B cell (primary cell): ENCODE measurements around the gene OR2M2. TPM values are rescaled to one million over a fixed set of nuclear protein-coding genes. Genes with fewer than 3 reads are reported as not detected.

Experiments used
- ATAC-seq: fragments of 200-7000 bp; cut with Tn5 transposase; one replicate; pipeline ENCODE4 v1.10.0; 2021; ENCODE audit warnings: low read depth, mild to moderate bottlenecking, moderate number of reproducible peaks, moderate library complexity
- CTCF ChIA-PET: fragments of 350-600 bp; sonication (Branson Sonifier 250); formaldehyde crosslinking; loops from one replicate; lab custom pipeline; 2021; ENCODE audit warnings: antibody characterized with exemption, inconsistent platforms; lab: Charles Lee
- POLR2A ChIA-PET: fragments of 350-600 bp; sonication (Branson Sonifier 250); formaldehyde crosslinking; loops from one replicate; lab custom pipeline; 2021; ENCODE audit warnings: antibody characterized with exemption; lab: Charles Lee
- DNase-seq: peaks from one replicate; pipeline ENCODE4 v3.0.0; 2013
- H2AFZ ChIP-seq: 2 replicates; pipeline ENCODE4 v1.6.1; 2012; ENCODE audit warnings: mild to moderate bottlenecking, low read depth, low read length; ENCODE audit not compliant: insufficient read depth, poor library complexity, severe bottlenecking
- H3K27ac ChIP-seq, 2 donors: 1 replicate in 1 of 2; 2 replicates in 1 of 2; pipeline ENCODE4 v1.5.1; 2012 to 2013; ENCODE audit warnings: low read length in 2 of 2, mild to moderate bottlenecking in 2 of 2, moderate library complexity in 1 of 2
- H3K27me3 ChIP-seq, 4 experiments: fragments of 200-600 bp in 1 of 4; sonication (generic) in 1 of 4; replicated peaks in 1 of 4; 1 replicate in 2 of 4; 2 replicates in 2 of 4; pipeline versions ENCODE4 v1.6.1 to v1.7.0; 2013 to 2016; ENCODE audit warnings: low read length in 3 of 4, mild to moderate bottlenecking in 2 of 4, mixed read lengths in 1 of 4, moderate library complexity in 1 of 4; ENCODE audit not compliant: insufficient read depth in 4 of 4, control insufficient read depth in 3 of 4; ENCODE audit errors: control extremely low read depth in 1 of 4
- H3K36me3 ChIP-seq, 2 experiments: replicated peaks in 1 of 2; 1 replicate in 1 of 2; 2 replicates in 1 of 2; pipeline versions ENCODE4 v1.6.1 to v1.7.1; 2013; ENCODE audit warnings: low read length in 1 of 2; ENCODE audit not compliant: insufficient read depth in 2 of 2, control insufficient read depth in 1 of 2; ENCODE audit errors: control extremely low read depth in 1 of 2, extremely low read depth in 1 of 2
- H3K4me1 ChIP-seq, 2 donors: fragments of 200-600 bp in 1 of 2; sonication (generic) in 1 of 2; 1 replicate in 1 of 2; 2 replicates in 1 of 2; pipeline versions ENCODE4 v1.5.1 to v1.6.1; 2013 to 2017; ENCODE audit warnings: low read length in 2 of 2; ENCODE audit not compliant: control insufficient read depth in 2 of 2, insufficient read depth in 2 of 2
- H3K4me2 ChIP-seq: replicated peaks from 2 replicates; pipeline ENCODE3; 2012; ENCODE audit warnings: mild to moderate bottlenecking, low read depth, low read length; ENCODE audit not compliant: poor library complexity, severe bottlenecking
- H3K4me3 ChIP-seq, 5 experiments: fragments of 200-600 bp in 1 of 5; sonication (generic) in 1 of 5; 1 replicate in 3 of 5; 2 replicates in 2 of 5; pipeline versions ENCODE4 v1.5.1 to v1.7.0; 2011 to 2016; ENCODE audit warnings: low read length in 4 of 5, mild to moderate bottlenecking in 4 of 5, low read depth in 2 of 5, control low read depth in 1 of 5, moderate library complexity in 1 of 5; ENCODE audit not compliant: insufficient read depth in 1 of 5; ENCODE audit errors: control extremely low read depth in 1 of 5, extremely low read depth in 1 of 5
- H3K79me2 ChIP-seq: fragments of 200-600 bp; sonication (generic); one replicate; pipeline ENCODE4 v1.6.0; 2016; ENCODE audit warnings: low read length; ENCODE audit not compliant: control insufficient read depth, insufficient read depth
- H3K9ac ChIP-seq: fragments of 200-600 bp; sonication (generic); 2 replicates; pipeline ENCODE4 v1.6.1; 2017; ENCODE audit warnings: mild to moderate bottlenecking, low read length, moderate library complexity
- H3K9me3 ChIP-seq, 3 donors: one replicate each; pipeline versions ENCODE4 v1.6.1 to v1.7.1; 2013; ENCODE audit warnings: low read length in 2 of 3; ENCODE audit not compliant: control insufficient read depth in 2 of 3, insufficient read depth in 1 of 3; ENCODE audit errors: control extremely low read depth in 1 of 3
- H4K20me1 ChIP-seq: 2 replicates; pipeline ENCODE4 v1.6.0; 2012; ENCODE audit warnings: mild to moderate bottlenecking, low read length; ENCODE audit not compliant: insufficient read depth, control insufficient read depth, poor library complexity, severe bottlenecking
- H3K27ac Mint-ChIP-seq: one replicate; pipeline ENCODE4 v1.8.0; 2021; ENCODE audit warnings: mixed read lengths
- H3K27me3 Mint-ChIP-seq: one replicate; pipeline ENCODE4 v1.8.0; 2021; ENCODE audit warnings: mixed read lengths
- H3K4me1 Mint-ChIP-seq: one replicate; pipeline ENCODE4 v1.8.0; 2021; ENCODE audit warnings: mixed read lengths
- H3K4me3 Mint-ChIP-seq: one replicate; pipeline ENCODE4 v1.8.0; 2021; ENCODE audit warnings: mixed read lengths
- H3K9me3 Mint-ChIP-seq: one replicate; pipeline ENCODE4 v1.8.0; 2022; ENCODE audit warnings: mixed read lengths; ENCODE audit not compliant: insufficient read depth
- EZH2 ChIP-seq: IDR thresholded peaks from 2 replicates; pipeline ENCODE4 v1.6.1; 2012; ENCODE audit warnings: borderline replicate concordance, low read depth, mild to moderate bottlenecking, moderate library complexity, low read length; ENCODE audit not compliant: insufficient read depth, poor library complexity, severe bottlenecking
- WGBS: methylation state at CpG from one replicate; pipeline ENCODE4 v1.1.5; 2013; ENCODE audit warnings: missing lambda C conversion rate; ENCODE audit not compliant: insufficient coverage; 5-methylcytosine and 5-hydroxymethylcytosine counted together
- intact Hi-C: fragments of 100-400 bp; cut with micrococcal nuclease; formaldehyde crosslinking; loops from one replicate; pipeline ENCODE4 v1.10.0; 2022
- polyA plus RNA-seq: library from polyadenylated mRNA; depleted of rRNA; stranded (reverse); fragments of >200 nt; gene quantifications from 2 replicates; pipeline ENCODE4 v1.2.3, GENCODE V29; 2012
- total RNA-seq, 2 donors: library from RNA; stranded (reverse); fragments of 120-200 nt in 1 of 2; gene quantifications; 1 replicate in 1 of 2; 2 replicates in 1 of 2; pipeline versions ENCODE4 v1.2.3 to v1.2.4, GENCODE V29; 2013 to 2022
- TF ChIP-seq, protein P1 (sequence below): fragments of 200-600 bp; IDR thresholded peaks from one replicate; pipeline ENCODE4 v1.8.0; 2022; ENCODE audit warnings: antibody characterized with exemption, mild to moderate bottlenecking

Gene OR2M2
- total and polyA plus RNA-seq, 2 donors (not counting 1 experiment from before 2014, with no cell fraction given): not detected

GRCh38 chr1:248136811-248137210 lies 37.8 kb upstream of the OR2M2 start:
- H3K27me3 ChIP-seq: no peaks in the 10 kb centered on the region
- H3K9me3 ChIP-seq: peaks cover 0 to 6% (median 0%) of the 10 kb centered on the region in 3 donors
- ATAC-seq (no peak), DNase-seq (no peak)
- no peak overlapping the region for H3K9ac ChIP-seq
- CTCF ChIA-PET: no interaction called here
- no peaks in the 10 kb centered on the region for H4K20me1 ChIP-seq
- H3K79me2 ChIP-seq: no peaks in the 10 kb centered on the region
- no peaks in the 10 kb centered on the region for H3K36me3 ChIP-seq
- no peak overlapping the region for H3K27ac ChIP-seq
- Mint-ChIP-seq H3K4me1 (no peaks in the 10 kb centered on the region), H3K27me3 (no peaks in the 10 kb centered on the region), H3K27ac (no peak overlapping the region), H3K4me3 (no peak overlapping the region), H3K9me3 (peaks cover 2% of the 10 kb centered on the region)
- TF ChIP-seq EZH2: no peak
- TF ChIP-seq, protein P1, sequence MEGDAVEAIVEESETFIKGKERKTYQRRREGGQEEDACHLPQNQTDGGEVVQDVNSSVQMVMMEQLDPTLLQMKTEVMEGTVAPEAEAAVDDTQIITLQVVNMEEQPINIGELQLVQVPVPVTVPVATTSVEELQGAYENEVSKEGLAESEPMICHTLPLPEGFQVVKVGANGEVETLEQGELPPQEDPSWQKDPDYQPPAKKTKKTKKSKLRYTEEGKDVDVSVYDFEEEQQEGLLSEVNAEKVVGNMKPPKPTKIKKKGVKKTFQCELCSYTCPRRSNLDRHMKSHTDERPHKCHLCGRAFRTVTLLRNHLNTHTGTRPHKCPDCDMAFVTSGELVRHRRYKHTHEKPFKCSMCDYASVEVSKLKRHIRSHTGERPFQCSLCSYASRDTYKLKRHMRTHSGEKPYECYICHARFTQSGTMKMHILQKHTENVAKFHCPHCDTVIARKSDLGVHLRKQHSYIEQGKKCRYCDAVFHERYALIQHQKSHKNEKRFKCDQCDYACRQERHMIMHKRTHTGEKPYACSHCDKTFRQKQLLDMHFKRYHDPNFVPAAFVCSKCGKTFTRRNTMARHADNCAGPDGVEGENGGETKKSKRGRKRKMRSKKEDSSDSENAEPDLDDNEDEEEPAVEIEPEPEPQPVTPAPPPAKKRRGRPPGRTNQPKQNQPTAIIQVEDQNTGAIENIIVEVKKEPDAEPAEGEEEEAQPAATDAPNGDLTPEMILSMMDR: no peak
- H3K4me3 ChIP-seq: no peak overlapping the region
- no peak overlapping the region for H2AFZ ChIP-seq
- WGBS: 83% methylated on average over 21 of the region's 21 CpGs
- no peak overlapping the region for H3K4me2 ChIP-seq
- intact Hi-C loops: no loop called here
- no peaks in the 10 kb centered on the region for H3K4me1 ChIP-seq
- POLR2A ChIA-PET: no interaction called here

DNA sequence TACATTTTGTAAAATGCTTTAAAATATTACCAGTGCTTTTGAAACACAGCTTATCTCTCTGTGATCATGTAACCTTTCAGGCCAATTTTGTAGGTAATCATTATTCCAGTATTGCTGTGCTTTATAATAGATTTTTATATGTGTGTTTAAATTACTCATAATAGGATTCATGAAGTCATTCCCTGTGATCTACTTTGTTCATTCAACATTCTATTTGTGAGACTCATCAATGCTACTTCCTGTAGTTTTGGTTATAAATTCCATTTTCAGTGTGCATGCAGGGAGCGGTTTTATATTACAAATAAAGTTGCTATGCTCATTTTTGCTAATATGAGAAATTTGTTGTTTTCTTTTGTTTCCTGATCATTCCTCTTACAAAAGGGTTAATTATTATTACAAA lies 33.8 kb upstream of the OR2M2 start:
- TF ChIP-seq EZH2: no peak
- TF ChIP-seq, protein P1: no peak
- no CpG with 5 or more reads among the region's 1 CpG for WGBS
- DNase-seq: no peak
- no peak overlapping the region for H3K4me3 Mint-ChIP-seq
- ATAC-seq: no peak
- no peak overlapping the region for H3K4me2 ChIP-seq
- H2AFZ ChIP-seq: no peak overlapping the region
- no peaks in the 10 kb centered on the region for H3K79me2 ChIP-seq
- H3K9ac ChIP-seq: no peak overlapping the region
- no peak overlapping the region for H3K27ac Mint-ChIP-seq
- no peaks in the 10 kb centered on the region for H3K36me3 ChIP-seq
- H3K9me3 Mint-ChIP-seq: peaks cover 2% of the 10 kb centered on the region
- CTCF ChIA-PET: no interaction called here
- intact Hi-C loops: no loop called here
- no peaks in the 10 kb centered on the region for H3K27me3 Mint-ChIP-seq
- no peak overlapping the region for H3K4me3 ChIP-seq
- POLR2A ChIA-PET: no interaction called here
- H3K27me3 ChIP-seq: no peaks in the 10 kb centered on the region
- H3K4me1 Mint-ChIP-seq: no peaks in the 10 kb centered on the region
- H3K9me3 ChIP-seq: peaks cover 0 to 6% (median 0%) of the 10 kb centered on the region in 3 donors
- H3K27ac ChIP-seq: no peak overlapping the region
- no peaks in the 10 kb centered on the region for H4K20me1 ChIP-seq
- no peaks in the 10 kb centered on the region for H3K4me1 ChIP-seq
